ENCODE data around the gene MAVS. TPM values are rescaled to one million over a fixed set of nuclear protein-coding genes. Genes with fewer than 3 reads are reported as not detected.

The MAVS gene
- total and polyA plus RNA-seq, 9 of the 15 experiments (the other 6 are each of a cell fraction or from before 2014, with no cell fraction given), result 1.6 to 22.0 (median 11.3) TPM

- peak; percentile 38; the same call in 1 of the 2 replicates for TF ChIP-seq ESRRA (IDR thresholded peaks at IDR 0.05; ENCODE audit: borderline replicate concordance, low read depth)
- no peak for TF ChIP-seq ZNF318 (IDR thresholded peaks at IDR 0.05; ENCODE audit: borderline replicate concordance in 1 of 2, low read depth in 1 of 2)
- TF ChIP-seq KDM1A (IDR thresholded peaks at IDR 0.05), result peak in 1 of 2 experiments; percentile 11; a peak in 1 of 4 replicates
- no peak for TF ChIP-seq E2F6 (IDR thresholded peaks at IDR 0.05; ENCODE audit: borderline replicate concordance in 1 of 2, extremely low read depth in 1 of 2, insufficient read depth in 1 of 2, insufficient read length in 1 of 2, low read depth in 1 of 2, low read length in 1 of 2, poor library complexity in 1 of 2, severe bottlenecking in 1 of 2)
- no peak for TF ChIP-seq TFAP4 (CRISPR knock-in tag; IDR thresholded peaks at IDR 0.05; ENCODE audit: borderline replicate concordance)
- no peak for TF ChIP-seq GTF2E2 (tag; IDR thresholded peaks at IDR 0.05)
- no peak for TF ChIP-seq ZNF133 (CRISPR knock-in tag; IDR thresholded peaks at IDR 0.05)
- TF ChIP-seq ETS2 (tag; IDR thresholded peaks at IDR 0.05; ENCODE audit: borderline replicate concordance, poor library complexity, severe bottlenecking), result no peak
- no peak for TF ChIP-seq ETV5 (CRISPR knock-in tag; IDR thresholded peaks at IDR 0.05; ENCODE audit: low read depth)
- no peak for TF ChIP-seq ZNF668 (CRISPR knock-in tag; IDR thresholded peaks at IDR 0.05)
- no peak for TF ChIP-seq TEAD4 (IDR thresholded peaks at IDR 0.05; ENCODE audit: low read length)
- TF ChIP-seq TEAD4 (CRISPR knock-in tag; IDR thresholded peaks at IDR 0.05; ENCODE audit: borderline replicate concordance), result no peak
- TF ChIP-seq ZC3H8 (IDR thresholded peaks at IDR 0.05), result no peak
- TF ChIP-seq ARID2 (IDR thresholded peaks at IDR 0.05), result no peak
- TF ChIP-seq TAF9B (IDR thresholded peaks at IDR 0.05; ENCODE audit: partially characterized antibody), result peak; percentile 30
- TF ChIP-seq FOXJ2 (tag; IDR thresholded peaks at IDR 0.05), result no peak
- no peak for TF ChIP-seq CCAR2 (IDR thresholded peaks at IDR 0.05; ENCODE audit: low read depth, low read length)
- TF ChIP-seq ZNF75A (CRISPR knock-in tag; IDR thresholded peaks at IDR 0.05), result no peak
- TF ChIP-seq BRD4 (IDR thresholded peaks at IDR 0.05), result no peak
- TF ChIP-seq ZNF507 (tag; conservative IDR thresholded peaks at IDR 0.05), result no peak
These were observed 3.1 kb upstream of the MAVS start (continued) for GRCh38 chr20:3843490-3843889.
